ENCODE data around the gene RCAN1. TPM values are rescaled to one million over a fixed set of nuclear protein-coding genes. Genes with fewer than 3 reads are reported as not detected.

The RCAN1 gene
- total and polyA plus RNA-seq, 2 of the 8 experiments (the other 6 are each of a cell fraction or from before 2014, with no cell fraction given) = 1.7 to 6.4 TPM

DNA sequence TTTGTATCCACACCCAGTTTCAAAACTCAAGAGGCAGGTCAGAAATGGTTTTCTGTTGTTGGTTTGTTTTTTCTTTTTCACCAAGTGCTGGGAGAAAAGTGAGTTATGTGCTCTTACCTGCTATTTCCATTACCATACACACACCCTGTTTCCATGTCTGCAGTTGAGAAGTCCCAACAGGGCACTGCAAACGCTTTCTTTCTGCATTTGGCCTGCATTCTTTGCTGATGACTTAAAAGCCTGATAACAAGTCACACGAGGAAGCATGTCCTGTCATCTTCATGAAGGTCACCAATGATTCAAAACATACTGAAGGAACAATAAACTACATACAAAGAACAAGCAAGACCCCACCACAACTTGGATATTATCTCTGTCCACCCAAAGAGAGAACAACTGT, 78.1 kb downstream of the RCAN1 start:
- H3K23me2 ChIP-seq (ENCODE audit: low read depth, low read length) = no peaks in the 10 kb centered on the region

More for the DNA sequence above, 78.1 kb downstream of the RCAN1 start:
- Histone ChIP-seq H2BK120ac (replicated peaks; ENCODE audit: low read depth, low read length) (no peak overlapping the region), H4K5ac (ENCODE audit: insufficient read length, low read depth, low read length) (no peak overlapping the region), H2BK12ac (ENCODE audit: low read depth, low read length) (no peak overlapping the region), H3K9me3 (ENCODE audit: insufficient read depth in 2 of 2, low read depth in 1 of 2, low read length in 1 of 2) (no peaks in the 10 kb centered on the region), H3K23ac (ENCODE audit: insufficient read length) (no peak overlapping the region), H2BK5ac (ENCODE audit: low read depth, low read length) (no peak overlapping the region), H2AFZ (ENCODE audit: low read length) (no peak overlapping the region), H3K56ac (replicated peaks; ENCODE audit: insufficient read length, low read depth, low read length) (no peak overlapping the region), H2BK15ac (ENCODE audit: low read length) (no peak overlapping the region), H3K4me2 (ENCODE audit: insufficient read depth in 1 of 2, low read depth in 2 of 2, low read length in 2 of 2) (no peak overlapping the region), H3K27me3 (replicated peaks in 1 of 4; ENCODE audit: control insufficient read depth in 3 of 4, extremely low read depth in 1 of 4, insufficient read depth in 3 of 4, low read length in 3 of 4) (no peaks in the 10 kb centered on the region), H2AK5ac (ENCODE audit: low read depth, low read length) (no peak overlapping the region), H3K27ac (ENCODE audit: low read depth, low read length) (no peak overlapping the region), H3K79me2 (ENCODE audit: control insufficient read depth in 1 of 2, insufficient read depth in 2 of 2, low read length in 2 of 2) (no peaks in the 10 kb centered on the region), H3K4ac (replicated peaks; ENCODE audit: insufficient read length, low read depth, low read length) (no peak overlapping the region), H2BK20ac (ENCODE audit: low read length) (no peak overlapping the region), H3K4me1 (replicated peaks in 1 of 4; ENCODE audit: control insufficient read depth in 3 of 4, insufficient read depth in 4 of 4, low read length in 3 of 4) (peaks cover 0 to 6% (median 0%) of the 10 kb centered on the region in 4 experiments; a peak in 1 of 7 replicates), H4K20me1 (replicated peaks in 1 of 2; ENCODE audit: control insufficient read depth in 1 of 2, insufficient read depth in 2 of 2, low read length in 2 of 2) (no peaks in the 10 kb centered on the region), H3K36me3 (ENCODE audit: control insufficient read depth in 2 of 4, insufficient read depth in 4 of 4, low read length in 3 of 4) (no peaks in the 10 kb centered on the region), H3K79me1 (ENCODE audit: low read depth, low read length) (no peaks in the 10 kb centered on the region), H4K8ac (ENCODE audit: extremely low read depth, insufficient read depth, low read length) (no peak overlapping the region), H3K9ac (replicated peaks in 1 of 4; ENCODE audit: extremely low read depth in 1 of 4, low read depth in 3 of 4, low read length in 3 of 4) (no peak overlapping the region), H3K4me3 (ENCODE audit: extremely low read depth in 1 of 4, insufficient read depth in 2 of 4, low read depth in 3 of 4, low read length in 4 of 4) (no peak overlapping the region), H4K91ac (replicated peaks; ENCODE audit: insufficient read length, low read length) (no peak overlapping the region), H3K14ac (ENCODE audit: insufficient read length) (no peak overlapping the region), H3K18ac (ENCODE audit: extremely low read depth, low read length) (no peak overlapping the region)
- FAIRE-seq (no peak), DNase-seq (ENCODE audit: low read depth in 1 of 2, low spot score in 2 of 2) (no peak)
- 92% methylated on average over 2 of the region's 2 CpGs; no CpG with 5 or more reads in 1 of the 2 experiments for WGBS, 2 experiments (ENCODE audit: extremely low coverage in 1 of 2, insufficient coverage in 1 of 2, insufficient read length in 1 of 2, insufficient replicate concordance in 2 of 2, low coverage in 1 of 2, low lambda C conversion rate in 2 of 2, missing lambda C conversion rate in 1 of 2)
- TF ChIP-seq EGR1 (IDR thresholded peaks at IDR 0.05; ENCODE audit: borderline replicate concordance, low read depth, low read length) (no peak), POU5F1 (IDR thresholded peaks at IDR 0.05; ENCODE audit: low read depth, low read length) (no peak), CTBP2 (IDR thresholded peaks at IDR 0.05; ENCODE audit: borderline replicate concordance, insufficient read depth, insufficient read length, low read length) (no peak), SRF (IDR thresholded peaks at IDR 0.05; ENCODE audit: low read depth, low read length) (no peak), TBP (IDR thresholded peaks at IDR 0.05; ENCODE audit: low read depth, low read length) (no peak), BCL11A (IDR thresholded peaks at IDR 0.05; ENCODE audit: low read depth in 2 of 2, low read length in 2 of 2) (no peak), NANOG (IDR thresholded peaks at IDR 0.05; ENCODE audit: insufficient read depth, low read depth, low read length, poor library complexity, severe bottlenecking) (no peak), RBBP5 (IDR thresholded peaks at IDR 0.05; ENCODE audit: borderline replicate concordance, low read depth, low read length) (no peak), EP300 (IDR thresholded peaks at IDR 0.05; ENCODE audit: borderline replicate concordance in 1 of 2, low read depth in 2 of 2, low read length in 2 of 2) (no peak), SP2 (IDR thresholded peaks at IDR 0.05; ENCODE audit: low read length) (no peak), NRF1 (IDR thresholded peaks at IDR 0.05; ENCODE audit: low read depth, low read length) (no peak), CREB1 (IDR thresholded peaks at IDR 0.05) (no peak), BACH1 (IDR thresholded peaks at IDR 0.05; ENCODE audit: low read length) (no peak), TEAD4 (IDR thresholded peaks at IDR 0.05; ENCODE audit: low read depth, low read length) (no peak), SP4 (IDR thresholded peaks at IDR 0.05; ENCODE audit: low read length) (no peak), BRCA1 (IDR thresholded peaks at IDR 0.05; ENCODE audit: low read depth, low read length) (no peak)
- CTCF ChIA-PET (ENCODE audit: partially characterized antibody) = interaction anchor here (1.0 kb wide), 1 partner anchor 14 kb away, joined by 3 read pairs; no protein-coding TSS in a partner anchor
- POLR2A ChIA-PET (ENCODE audit: partially characterized antibody) = no interaction called here
